ENCODE data around the gene CDKN2B-AS1. TPM values are rescaled to one million over a fixed set of nuclear protein-coding genes. Genes with fewer than 3 reads are reported as not detected.

Gene CDKN2B-AS1
- total RNA-seq, 1 experiment from 2014 or later = 0.24 TPM

DNA sequence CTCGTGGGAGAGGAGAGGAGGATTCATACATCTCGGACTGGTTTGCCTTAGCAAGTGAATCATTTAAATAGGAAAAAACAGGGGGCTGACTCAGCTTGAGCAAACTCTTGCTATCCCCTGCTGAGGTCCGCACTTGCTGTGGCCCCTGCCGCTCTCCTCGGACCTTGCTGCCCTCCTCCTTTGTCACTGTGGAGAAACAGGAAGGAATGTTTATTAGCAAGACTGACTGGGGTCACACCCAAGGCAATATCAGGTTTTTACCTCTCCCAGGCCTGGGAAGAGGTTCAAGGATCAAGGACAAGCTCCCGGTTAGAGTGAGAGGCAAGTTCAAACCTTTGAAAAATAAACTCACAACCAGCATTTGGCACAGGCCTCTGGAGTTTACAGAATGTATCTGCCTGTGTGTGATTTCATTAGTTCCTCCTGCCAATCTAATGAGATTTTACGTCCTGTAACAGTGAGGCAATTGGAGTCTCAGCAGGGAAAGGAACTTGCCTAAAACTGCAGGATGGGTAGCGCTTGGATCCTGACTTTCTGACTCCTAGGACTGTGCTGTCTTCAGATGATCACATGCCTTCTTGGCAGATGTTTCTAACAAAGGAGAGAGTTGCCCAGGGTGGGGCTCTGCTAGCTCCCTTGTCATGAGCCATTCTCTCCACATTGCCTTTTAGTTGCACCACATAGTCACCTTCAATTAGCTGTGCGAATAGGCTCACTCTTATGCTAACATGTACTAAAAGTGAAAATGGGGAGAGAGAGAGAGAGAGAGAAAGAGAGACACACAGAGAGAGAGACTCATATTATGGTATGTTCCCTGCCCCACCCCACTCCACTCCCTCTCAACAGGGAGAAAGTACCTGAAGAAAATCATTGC lies 123.2 kb downstream of the CDKN2B-AS1 start:
- Mint-ChIP-seq H3K27ac (no peak overlapping the region), H3K9me3 (peaks cover 10% of the 10 kb centered on the region), H3K4me3 (peak overlapping the region; percentile 33; the same call in 1 of the 2 replicates), H3K27me3 (ENCODE audit: low read depth) (no peaks in the 10 kb centered on the region; the same call in 1 of the 2 replicates), H3K4me1 (peaks cover 19% of the 10 kb centered on the region), H3K36me3 (no peaks in the 10 kb centered on the region)
- ATAC-seq = peak; percentile 80
- ChIA-PET CTCF (interaction anchor here (0.7 to 2.0 kb wide), 9 partner anchors 11 to 306 kb away, joined by 3 to 16 read pairs (median 4); partner anchors contain the start of gene CDKN2B), POLR2A (interaction anchor here (0.6 to 1.0 kb wide), 2 partner anchors 16 to 121 kb away, joined by 3 to 4 read pairs; no protein-coding TSS in a partner anchor)
- DNase-seq (ENCODE audit: low spot score) = peak; percentile 32
- TF ChIP-seq CREB1 (CRISPR knock-in tag; IDR thresholded peaks at IDR 0.05) (no peak), TP53 (CRISPR knock-in tag; IDR thresholded peaks at IDR 0.05) (no peak), ZNF423 (CRISPR knock-in tag; IDR thresholded peaks at IDR 0.05) (peak; percentile 59; the same call in 1 of the 2 replicates)
- TF ChIP-seq, protein P1, sequence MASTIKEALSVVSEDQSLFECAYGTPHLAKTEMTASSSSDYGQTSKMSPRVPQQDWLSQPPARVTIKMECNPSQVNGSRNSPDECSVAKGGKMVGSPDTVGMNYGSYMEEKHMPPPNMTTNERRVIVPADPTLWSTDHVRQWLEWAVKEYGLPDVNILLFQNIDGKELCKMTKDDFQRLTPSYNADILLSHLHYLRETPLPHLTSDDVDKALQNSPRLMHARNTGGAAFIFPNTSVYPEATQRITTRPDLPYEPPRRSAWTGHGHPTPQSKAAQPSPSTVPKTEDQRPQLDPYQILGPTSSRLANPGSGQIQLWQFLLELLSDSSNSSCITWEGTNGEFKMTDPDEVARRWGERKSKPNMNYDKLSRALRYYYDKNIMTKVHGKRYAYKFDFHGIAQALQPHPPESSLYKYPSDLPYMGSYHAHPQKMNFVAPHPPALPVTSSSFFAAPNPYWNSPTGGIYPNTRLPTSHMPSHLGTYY (CRISPR knock-in tag; IDR thresholded peaks at IDR 0.05) = no peak
- TF ChIP-seq, protein P2, sequence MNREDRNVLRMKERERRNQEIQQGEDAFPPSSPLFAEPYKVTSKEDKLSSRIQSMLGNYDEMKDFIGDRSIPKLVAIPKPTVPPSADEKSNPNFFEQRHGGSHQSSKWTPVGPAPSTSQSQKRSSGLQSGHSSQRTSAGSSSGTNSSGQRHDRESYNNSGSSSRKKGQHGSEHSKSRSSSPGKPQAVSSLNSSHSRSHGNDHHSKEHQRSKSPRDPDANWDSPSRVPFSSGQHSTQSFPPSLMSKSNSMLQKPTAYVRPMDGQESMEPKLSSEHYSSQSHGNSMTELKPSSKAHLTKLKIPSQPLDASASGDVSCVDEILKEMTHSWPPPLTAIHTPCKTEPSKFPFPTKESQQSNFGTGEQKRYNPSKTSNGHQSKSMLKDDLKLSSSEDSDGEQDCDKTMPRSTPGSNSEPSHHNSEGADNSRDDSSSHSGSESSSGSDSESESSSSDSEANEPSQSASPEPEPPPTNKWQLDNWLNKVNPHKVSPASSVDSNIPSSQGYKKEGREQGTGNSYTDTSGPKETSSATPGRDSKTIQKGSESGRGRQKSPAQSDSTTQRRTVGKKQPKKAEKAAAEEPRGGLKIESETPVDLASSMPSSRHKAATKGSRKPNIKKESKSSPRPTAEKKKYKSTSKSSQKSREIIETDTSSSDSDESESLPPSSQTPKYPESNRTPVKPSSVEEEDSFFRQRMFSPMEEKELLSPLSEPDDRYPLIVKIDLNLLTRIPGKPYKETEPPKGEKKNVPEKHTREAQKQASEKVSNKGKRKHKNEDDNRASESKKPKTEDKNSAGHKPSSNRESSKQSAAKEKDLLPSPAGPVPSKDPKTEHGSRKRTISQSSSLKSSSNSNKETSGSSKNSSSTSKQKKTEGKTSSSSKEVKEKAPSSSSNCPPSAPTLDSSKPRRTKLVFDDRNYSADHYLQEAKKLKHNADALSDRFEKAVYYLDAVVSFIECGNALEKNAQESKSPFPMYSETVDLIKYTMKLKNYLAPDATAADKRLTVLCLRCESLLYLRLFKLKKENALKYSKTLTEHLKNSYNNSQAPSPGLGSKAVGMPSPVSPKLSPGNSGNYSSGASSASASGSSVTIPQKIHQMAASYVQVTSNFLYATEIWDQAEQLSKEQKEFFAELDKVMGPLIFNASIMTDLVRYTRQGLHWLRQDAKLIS (CRISPR knock-in tag; IDR thresholded peaks at IDR 0.05; ENCODE audit: borderline replicate concordance) = no peak

DNA sequence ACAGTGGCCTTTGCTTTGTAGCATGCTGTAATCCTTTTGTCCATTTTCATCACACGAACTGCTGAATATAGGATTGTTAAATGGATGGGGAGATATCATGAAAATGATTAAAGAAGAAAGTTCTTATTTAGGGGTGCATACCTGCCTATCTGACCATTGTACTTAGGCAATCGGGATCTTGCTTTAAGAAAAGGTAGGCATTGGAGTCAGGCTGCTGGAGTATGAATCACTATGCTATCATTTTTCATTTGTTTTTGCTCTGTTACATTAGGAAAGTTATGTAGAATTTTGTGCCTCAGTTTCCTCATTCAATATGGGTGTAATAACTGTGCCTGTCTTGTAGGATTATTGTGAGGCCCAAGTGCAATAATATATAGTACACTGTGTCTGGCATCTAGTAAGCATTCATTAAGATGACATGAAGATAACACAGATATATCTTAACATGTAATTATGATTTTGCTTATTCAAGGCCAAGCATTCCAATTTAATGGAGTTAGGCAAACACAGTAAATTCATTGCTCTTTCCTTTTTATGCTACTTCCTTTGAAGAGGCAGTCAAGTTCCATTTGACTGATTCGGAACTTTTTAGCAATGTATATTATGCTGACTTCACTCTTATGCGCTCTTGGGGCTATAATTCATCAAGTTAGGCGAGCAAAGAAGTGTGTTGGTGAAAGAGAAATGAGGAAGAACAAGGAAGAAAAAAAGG lies 124.4 kb downstream of the CDKN2B-AS1 start:
- no peaks in the 10 kb centered on the region; the same call in 1 of the 2 replicates for H3K27me3 Mint-ChIP-seq (ENCODE audit: low read depth)
- H3K9me3 Mint-ChIP-seq = peaks cover 18% of the 10 kb centered on the region
- no peaks in the 10 kb centered on the region for H3K36me3 Mint-ChIP-seq
- ChIA-PET CTCF (interaction anchor here (0.9 to 2.1 kb wide), 26 partner anchors 9 to 305 kb away, joined by 3 to 16 read pairs (median 4); partner anchors contain the start of gene CDKN2B), POLR2A (no interaction called here)
- DNase-seq (ENCODE audit: low spot score) (no peak), ATAC-seq (no peak)
- H3K4me3 Mint-ChIP-seq = no peak overlapping the region
- peaks cover 19% of the 10 kb centered on the region for H3K4me1 Mint-ChIP-seq
- no peak overlapping the region for H3K27ac Mint-ChIP-seq
- TF ChIP-seq, protein P3, sequence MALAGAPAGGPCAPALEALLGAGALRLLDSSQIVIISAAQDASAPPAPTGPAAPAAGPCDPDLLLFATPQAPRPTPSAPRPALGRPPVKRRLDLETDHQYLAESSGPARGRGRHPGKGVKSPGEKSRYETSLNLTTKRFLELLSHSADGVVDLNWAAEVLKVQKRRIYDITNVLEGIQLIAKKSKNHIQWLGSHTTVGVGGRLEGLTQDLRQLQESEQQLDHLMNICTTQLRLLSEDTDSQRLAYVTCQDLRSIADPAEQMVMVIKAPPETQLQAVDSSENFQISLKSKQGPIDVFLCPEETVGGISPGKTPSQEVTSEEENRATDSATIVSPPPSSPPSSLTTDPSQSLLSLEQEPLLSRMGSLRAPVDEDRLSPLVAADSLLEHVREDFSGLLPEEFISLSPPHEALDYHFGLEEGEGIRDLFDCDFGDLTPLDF (CRISPR knock-in tag; IDR thresholded peaks at IDR 0.05) = no peak
- TF ChIP-seq SOX15 (CRISPR knock-in tag; IDR thresholded peaks at IDR 0.05) (no peak), NFE2L1 (CRISPR knock-in tag; IDR thresholded peaks at IDR 0.05) (no peak), CREM (CRISPR knock-in tag; IDR thresholded peaks at IDR 0.05) (no peak), MYBL2 (CRISPR knock-in tag; IDR thresholded peaks at IDR 0.05) (no peak), SP1 (CRISPR knock-in tag; conservative IDR thresholded peaks at IDR 0.05) (no peak), HMGA2 (CRISPR knock-in tag; IDR thresholded peaks at IDR 0.05) (no peak), TP53 (CRISPR knock-in tag; IDR thresholded peaks at IDR 0.05) (no peak)
- TF ChIP-seq, protein P4, sequence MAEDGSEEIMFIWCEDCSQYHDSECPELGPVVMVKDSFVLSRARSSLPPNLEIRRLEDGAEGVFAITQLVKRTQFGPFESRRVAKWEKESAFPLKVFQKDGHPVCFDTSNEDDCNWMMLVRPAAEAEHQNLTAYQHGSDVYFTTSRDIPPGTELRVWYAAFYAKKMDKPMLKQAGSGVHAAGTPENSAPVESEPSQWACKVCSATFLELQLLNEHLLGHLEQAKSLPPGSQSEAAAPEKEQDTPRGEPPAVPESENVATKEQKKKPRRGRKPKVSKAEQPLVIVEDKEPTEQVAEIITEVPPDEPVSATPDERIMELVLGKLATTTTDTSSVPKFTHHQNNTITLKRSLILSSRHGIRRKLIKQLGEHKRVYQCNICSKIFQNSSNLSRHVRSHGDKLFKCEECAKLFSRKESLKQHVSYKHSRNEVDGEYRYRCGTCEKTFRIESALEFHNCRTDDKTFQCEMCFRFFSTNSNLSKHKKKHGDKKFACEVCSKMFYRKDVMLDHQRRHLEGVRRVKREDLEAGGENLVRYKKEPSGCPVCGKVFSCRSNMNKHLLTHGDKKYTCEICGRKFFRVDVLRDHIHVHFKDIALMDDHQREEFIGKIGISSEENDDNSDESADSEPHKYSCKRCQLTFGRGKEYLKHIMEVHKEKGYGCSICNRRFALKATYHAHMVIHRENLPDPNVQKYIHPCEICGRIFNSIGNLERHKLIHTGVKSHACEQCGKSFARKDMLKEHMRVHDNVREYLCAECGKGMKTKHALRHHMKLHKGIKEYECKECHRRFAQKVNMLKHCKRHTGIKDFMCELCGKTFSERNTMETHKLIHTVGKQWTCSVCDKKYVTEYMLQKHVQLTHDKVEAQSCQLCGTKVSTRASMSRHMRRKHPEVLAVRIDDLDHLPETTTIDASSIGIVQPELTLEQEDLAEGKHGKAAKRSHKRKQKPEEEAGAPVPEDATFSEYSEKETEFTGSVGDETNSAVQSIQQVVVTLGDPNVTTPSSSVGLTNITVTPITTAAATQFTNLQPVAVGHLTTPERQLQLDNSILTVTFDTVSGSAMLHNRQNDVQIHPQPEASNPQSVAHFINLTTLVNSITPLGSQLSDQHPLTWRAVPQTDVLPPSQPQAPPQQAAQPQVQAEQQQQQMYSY (CRISPR knock-in tag; IDR thresholded peaks at IDR 0.05) = no peak
- TF ChIP-seq, protein P1 (CRISPR knock-in tag; IDR thresholded peaks at IDR 0.05) = no peak
- TF ChIP-seq, protein P5, sequence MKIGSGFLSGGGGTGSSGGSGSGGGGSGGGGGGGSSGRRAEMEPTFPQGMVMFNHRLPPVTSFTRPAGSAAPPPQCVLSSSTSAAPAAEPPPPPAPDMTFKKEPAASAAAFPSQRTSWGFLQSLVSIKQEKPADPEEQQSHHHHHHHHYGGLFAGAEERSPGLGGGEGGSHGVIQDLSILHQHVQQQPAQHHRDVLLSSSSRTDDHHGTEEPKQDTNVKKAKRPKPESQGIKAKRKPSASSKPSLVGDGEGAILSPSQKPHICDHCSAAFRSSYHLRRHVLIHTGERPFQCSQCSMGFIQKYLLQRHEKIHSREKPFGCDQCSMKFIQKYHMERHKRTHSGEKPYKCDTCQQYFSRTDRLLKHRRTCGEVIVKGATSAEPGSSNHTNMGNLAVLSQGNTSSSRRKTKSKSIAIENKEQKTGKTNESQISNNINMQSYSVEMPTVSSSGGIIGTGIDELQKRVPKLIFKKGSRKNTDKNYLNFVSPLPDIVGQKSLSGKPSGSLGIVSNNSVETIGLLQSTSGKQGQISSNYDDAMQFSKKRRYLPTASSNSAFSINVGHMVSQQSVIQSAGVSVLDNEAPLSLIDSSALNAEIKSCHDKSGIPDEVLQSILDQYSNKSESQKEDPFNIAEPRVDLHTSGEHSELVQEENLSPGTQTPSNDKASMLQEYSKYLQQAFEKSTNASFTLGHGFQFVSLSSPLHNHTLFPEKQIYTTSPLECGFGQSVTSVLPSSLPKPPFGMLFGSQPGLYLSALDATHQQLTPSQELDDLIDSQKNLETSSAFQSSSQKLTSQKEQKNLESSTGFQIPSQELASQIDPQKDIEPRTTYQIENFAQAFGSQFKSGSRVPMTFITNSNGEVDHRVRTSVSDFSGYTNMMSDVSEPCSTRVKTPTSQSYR (CRISPR knock-in tag; IDR thresholded peaks at IDR 0.05) = no peak
- TF ChIP-seq, protein P6, sequence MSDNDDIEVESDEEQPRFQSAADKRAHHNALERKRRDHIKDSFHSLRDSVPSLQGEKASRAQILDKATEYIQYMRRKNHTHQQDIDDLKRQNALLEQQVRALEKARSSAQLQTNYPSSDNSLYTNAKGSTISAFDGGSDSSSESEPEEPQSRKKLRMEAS (CRISPR knock-in tag; IDR thresholded peaks at IDR 0.05) = no peak
